Measurements from ENCODE around the gene CLNK. TPM values are rescaled to one million over a fixed set of nuclear protein-coding genes. Genes with fewer than 3 reads are reported as not detected.

Gene CLNK
- total RNA-seq, 4 donors from 2014 or later = 0.19 TPM; not detected in 3

DNA sequence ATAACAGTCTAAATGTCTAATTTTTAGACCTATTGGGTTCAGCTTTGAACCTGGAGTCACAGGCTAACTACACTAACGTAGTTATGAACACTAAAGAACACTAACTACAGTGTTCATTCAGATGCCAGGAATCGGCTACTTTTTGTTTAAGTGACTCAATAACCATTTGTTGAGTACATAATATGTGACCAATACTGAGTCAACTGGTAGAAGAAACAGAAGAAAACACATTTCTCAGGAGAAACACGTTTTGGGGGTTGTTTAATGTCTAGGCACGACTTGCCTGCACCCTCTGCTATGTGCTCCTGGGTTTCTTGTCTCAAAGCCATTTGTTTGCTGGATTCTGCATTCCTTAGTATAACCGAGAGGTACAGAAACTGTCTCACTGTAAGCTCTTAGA, 18.6 kb upstream of the CLNK start:
- intact Hi-C loops (cut with DNase I) = no loop called here

DNA sequence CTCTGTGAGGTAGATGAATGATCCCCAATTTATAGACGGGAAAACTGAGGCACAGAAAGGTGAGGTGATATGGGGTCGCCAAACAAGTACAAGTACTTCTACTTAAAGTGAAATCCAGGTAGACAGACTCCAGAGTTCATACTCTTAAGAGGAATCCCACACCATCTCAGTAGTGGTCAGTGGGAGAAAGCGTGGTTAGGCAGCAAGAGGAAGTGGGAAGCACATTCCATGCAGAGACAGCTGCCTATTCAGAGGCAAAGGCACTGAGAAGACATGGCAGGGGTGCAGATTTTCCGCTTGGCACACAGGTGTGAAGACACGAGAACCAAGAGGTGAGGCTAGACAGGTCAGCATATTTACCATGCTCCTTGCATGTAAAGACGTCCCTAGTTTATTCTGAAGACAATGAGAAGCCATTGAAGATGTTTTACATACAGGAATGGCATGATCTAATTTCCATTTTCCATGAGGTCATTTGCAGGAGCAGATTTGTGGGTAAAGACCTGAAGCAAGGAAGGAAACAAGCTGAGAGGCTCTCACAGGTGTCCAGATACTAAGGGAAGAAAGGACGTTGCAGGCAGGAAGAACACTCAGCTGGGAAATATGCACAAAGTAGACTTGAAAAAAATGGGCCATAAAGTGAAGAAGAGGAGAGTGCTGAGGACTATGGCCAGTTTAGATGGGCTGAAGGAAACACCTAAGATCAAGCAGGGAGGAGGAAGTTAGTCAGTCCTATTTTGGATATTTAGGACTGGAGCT, 17.3 kb upstream of the CLNK start:
- no peak for DNase-seq
- H3K27me3 ChIP-seq = no peaks in the 10 kb centered on the region
- H3K36me3 ChIP-seq = no peaks in the 10 kb centered on the region
- no peaks in the 10 kb centered on the region for H3K4me1 ChIP-seq
- no peaks in the 10 kb centered on the region for H3K9me3 ChIP-seq
- TF ChIP-seq, protein P1, sequence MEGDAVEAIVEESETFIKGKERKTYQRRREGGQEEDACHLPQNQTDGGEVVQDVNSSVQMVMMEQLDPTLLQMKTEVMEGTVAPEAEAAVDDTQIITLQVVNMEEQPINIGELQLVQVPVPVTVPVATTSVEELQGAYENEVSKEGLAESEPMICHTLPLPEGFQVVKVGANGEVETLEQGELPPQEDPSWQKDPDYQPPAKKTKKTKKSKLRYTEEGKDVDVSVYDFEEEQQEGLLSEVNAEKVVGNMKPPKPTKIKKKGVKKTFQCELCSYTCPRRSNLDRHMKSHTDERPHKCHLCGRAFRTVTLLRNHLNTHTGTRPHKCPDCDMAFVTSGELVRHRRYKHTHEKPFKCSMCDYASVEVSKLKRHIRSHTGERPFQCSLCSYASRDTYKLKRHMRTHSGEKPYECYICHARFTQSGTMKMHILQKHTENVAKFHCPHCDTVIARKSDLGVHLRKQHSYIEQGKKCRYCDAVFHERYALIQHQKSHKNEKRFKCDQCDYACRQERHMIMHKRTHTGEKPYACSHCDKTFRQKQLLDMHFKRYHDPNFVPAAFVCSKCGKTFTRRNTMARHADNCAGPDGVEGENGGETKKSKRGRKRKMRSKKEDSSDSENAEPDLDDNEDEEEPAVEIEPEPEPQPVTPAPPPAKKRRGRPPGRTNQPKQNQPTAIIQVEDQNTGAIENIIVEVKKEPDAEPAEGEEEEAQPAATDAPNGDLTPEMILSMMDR (IDR thresholded peaks at IDR 0.05) = no peak
- no peak for TF ChIP-seq POLR2A (IDR thresholded peaks at IDR 0.05)
- H3K27ac ChIP-seq = no peak overlapping the region
- 67 to 72% methylated on average over 7 of the region's 7 CpGs for WGBS, 2 donors
- H3K4me3 ChIP-seq = no peak overlapping the region
- intact Hi-C loops (cut with DNase I) = no loop called here

More for the DNA sequence above, 18.6 kb upstream of the CLNK start:
- Histone ChIP-seq H3K36me3 (no peaks in the 10 kb centered on the region), H3K27me3 (no peaks in the 10 kb centered on the region), H3K4me1 (no peaks in the 10 kb centered on the region), H3K27ac (no peak overlapping the region), H3K9me3 (no peaks in the 10 kb centered on the region), H3K4me3 (no peak overlapping the region)
- TF ChIP-seq, protein P1 (IDR thresholded peaks at IDR 0.05) = no peak
- TF ChIP-seq POLR2A (IDR thresholded peaks at IDR 0.05) = no peak
- 29 to 68% methylated on average over 5 of the region's 5 CpGs for WGBS, 2 donors
- no peak for DNase-seq

DNA sequence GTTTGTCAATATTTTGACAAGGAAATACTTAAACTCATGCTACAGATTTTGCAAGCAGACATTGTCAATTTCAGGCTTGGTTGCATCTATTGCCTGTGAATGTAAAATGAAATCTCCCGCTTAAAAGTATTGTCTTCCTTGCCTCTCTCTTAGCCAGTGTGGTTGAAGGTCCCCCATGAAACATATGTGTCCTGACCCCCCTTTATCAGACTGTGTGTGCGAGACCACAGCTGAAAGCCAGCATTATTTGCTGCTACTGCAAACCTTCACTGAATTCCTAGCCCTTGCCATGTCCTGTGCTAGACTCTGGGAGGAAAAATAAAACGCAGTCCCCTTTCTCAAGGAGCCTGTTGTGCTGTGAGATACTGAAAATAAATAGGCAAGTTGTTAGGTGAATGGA, 16.6 kb upstream of the CLNK start:
- no peaks in the 10 kb centered on the region for H3K27me3 ChIP-seq
- no peaks in the 10 kb centered on the region for H3K4me1 ChIP-seq
- 74 to 81% methylated on average over 3 of the region's 3 CpGs for WGBS, 2 donors
- no peaks in the 10 kb centered on the region for H3K36me3 ChIP-seq
- no peak for DNase-seq
- no peak overlapping the region for H3K4me3 ChIP-seq
- no peaks in the 10 kb centered on the region for H3K9me3 ChIP-seq
- H3K27ac ChIP-seq = no peak overlapping the region
- TF ChIP-seq POLR2A (IDR thresholded peaks at IDR 0.05) = no peak
- TF ChIP-seq, protein P1 (IDR thresholded peaks at IDR 0.05) = no peak
- intact Hi-C loops (cut with DNase I) = no loop called here

DNA sequence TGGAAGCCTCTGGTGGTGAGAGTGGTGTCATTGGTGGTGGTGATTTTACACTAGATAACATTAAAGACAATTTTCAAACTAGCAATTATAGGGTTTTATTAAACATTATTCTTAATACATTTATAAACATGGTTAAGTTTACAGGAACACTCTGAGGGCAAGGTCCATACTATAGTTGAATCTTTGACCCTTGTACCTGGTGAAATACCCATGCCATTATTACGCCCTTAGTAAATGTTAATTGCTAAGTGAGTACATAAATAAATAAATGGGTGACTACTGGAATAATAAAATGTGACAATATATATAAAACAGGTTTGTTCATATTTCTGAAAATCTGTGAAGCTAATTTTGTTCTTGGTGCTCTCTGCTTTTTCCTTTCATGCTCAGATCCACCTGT, 13.6 kb upstream of the CLNK start:
- Histone ChIP-seq H3K9me3 (no peaks in the 10 kb centered on the region), H3K27me3 (no peaks in the 10 kb centered on the region), H3K4me1 (peaks cover 0 to 7% (median 0%) of the 10 kb centered on the region in 3 donors), H3K36me3 (no peaks in the 10 kb centered on the region), H3K4me3 (no peak overlapping the region), H3K27ac (no peak overlapping the region)
- WGBS, 2 donors = 95 to 96% methylated on average over 1 of the region's 1 CpG
- intact Hi-C loops (cut with DNase I) = no loop called here
- TF ChIP-seq, protein P1 (IDR thresholded peaks at IDR 0.05) = no peak
- no peak for TF ChIP-seq POLR2A (IDR thresholded peaks at IDR 0.05)
- no peak for DNase-seq

DNA sequence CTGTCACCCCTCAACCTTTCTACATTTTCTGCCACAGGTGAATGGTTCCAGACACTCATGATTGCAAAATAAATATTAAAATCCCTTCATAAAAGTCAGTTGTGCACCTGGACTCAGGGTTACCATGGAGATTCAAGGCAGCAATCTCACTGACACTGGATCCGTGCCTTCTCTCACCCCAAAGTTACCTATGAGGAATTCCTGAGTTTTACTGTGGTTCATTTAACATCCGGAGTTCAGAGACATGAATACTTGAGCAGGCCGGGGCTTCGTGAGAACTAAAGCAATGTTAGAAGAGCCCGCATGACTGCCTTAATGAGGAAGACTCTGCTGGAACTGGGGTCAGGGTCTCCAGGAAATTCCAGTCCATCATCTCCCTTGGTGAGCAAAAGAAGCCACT, 12.5 kb upstream of the CLNK start:
- Histone ChIP-seq H3K27ac (no peak overlapping the region), H3K36me3 (no peaks in the 10 kb centered on the region), H3K9me3 (no peaks in the 10 kb centered on the region), H3K4me1 (peaks cover 0 to 7% (median 0%) of the 10 kb centered on the region in 3 donors), H3K27me3 (no peaks in the 10 kb centered on the region), H3K4me3 (no peak overlapping the region)
- TF ChIP-seq, protein P1 (IDR thresholded peaks at IDR 0.05) = no peak
- no peak for TF ChIP-seq POLR2A (IDR thresholded peaks at IDR 0.05)
- no peak for DNase-seq
- 67% methylated on average over 1 to 5 of the region's 5 CpGs for WGBS, 2 donors
- intact Hi-C loops (cut with DNase I) = no loop called here

Measured in esophagus squamous epithelium (tissue), 5 donors.